GM19324 (cell line): Measurements from ENCODE around the gene GAPDH.
"Not testable (repeated sequence)": the region's sequence is repeated elsewhere in the genome, so short reads cannot be mapped to it uniquely, and the experiment has no call there.

Experiments
- ATAC-seq: cut with Tn5 transposase; IDR thresholded peaks from one replicate; pipeline ENCODE4 v1.9.1; 2021; ENCODE audit warnings: mild to moderate bottlenecking, moderate library complexity; ENCODE audit not compliant: unreplicated experiment, low FRiP score

GAPDH gene

GRCh38 chr12:6541371-6542165 is 7.3 kb downstream of the GAPDH start:
- no peak for ATAC-seq

- no peak for ATAC-seq
Observed at GRCh38 chr12:6542209-6543009, 8.1 kb downstream of the GAPDH start.

- ATAC-seq, result no peak
Observed at GRCh38 chr12:6546016-6546415, 11.7 kb downstream of the GAPDH start.

- no peak for ATAC-seq
Observed at GRCh38 chr12:6547566-6547965, 13.2 kb downstream of the GAPDH start.

GRCh38 chr12:6547987-6548386 is 13.7 kb downstream of the GAPDH start:
- no peak for ATAC-seq

- ATAC-seq, result no peak
Observed at GRCh38 chr12:6548556-6548955, 14.2 kb downstream of the GAPDH start.

GRCh38 chr12:6548966-6549683 is 14.8 kb downstream of the GAPDH start:
- ATAC-seq, result no peak

- ATAC-seq, result no peak
Observed at GRCh38 chr12:6549684-6550151, 15.4 kb downstream of the GAPDH start.

- no peak for ATAC-seq
Observed at GRCh38 chr12:6550294-6551062, 16.2 kb downstream of the GAPDH start.

- ATAC-seq, result no peak
Observed at GRCh38 chr12:6551063-6551461, 16.7 kb downstream of the GAPDH start.

GRCh38 chr12:6551496-6552139 is 17.3 kb downstream of the GAPDH start:
- no peak for ATAC-seq

- ATAC-seq, result no peak
Observed at GRCh38 chr12:6552140-6552551, 17.8 kb downstream of the GAPDH start.

GRCh38 chr12:6553051-6553868 is 18.9 kb downstream of the GAPDH start:
- no peak for ATAC-seq

- ATAC-seq, result peak; percentile 48
Observed at GRCh38 chr12:6554168-6555017, 20.1 kb downstream of the GAPDH start.

- peak; percentile 11 for ATAC-seq
Observed at GRCh38 chr12:6555018-6555691, 20.8 kb downstream of the GAPDH start.

- not testable (repeated sequence) for ATAC-seq
Observed at GRCh38 chr12:6556496-6556817, 22.1 kb downstream of the GAPDH start.

GRCh38 chr12:6556857-6557256 is 22.5 kb downstream of the GAPDH start:
- no peak for ATAC-seq
